Activated CD4-positive, alpha-beta T cell treated with anti-CD3 and anti-CD28 coated beads for 4 hours (primary cell): ENCODE results near the gene MARCO.
"Not testable (repeated sequence)": the region's sequence is repeated elsewhere in the genome, so short reads cannot be mapped to it uniquely, and the experiment has no call there.

Experiments
- DNase-seq, 2 donors: peaks; one replicate each; pipeline ENCODE4 v3.0.0-alpha.2; 2020

Gene MARCO

GRCh38 chr2:119008108-119008507, 66.1 kb downstream of the MARCO start:
- no peak for DNase-seq

GRCh38 chr2:119009110-119009509, 67.1 kb downstream of the MARCO start:
- no peak for DNase-seq

- DNase-seq: no peak
Measured at GRCh38 chr2:119010336-119010735, 68.3 kb downstream of the MARCO start.

- DNase-seq: no peak
Measured at GRCh38 chr2:119011162-119011909, 69.3 kb downstream of the MARCO start.

- no peak for DNase-seq
Measured at GRCh38 chr2:119011910-119012209, 69.9 kb downstream of the MARCO start.

- DNase-seq: no peak
Measured at GRCh38 chr2:119012345-119013301, 70.6 kb downstream of the MARCO start.

GRCh38 chr2:119013671-119014070, 71.7 kb downstream of the MARCO start:
- DNase-seq: no peak

- no peak for DNase-seq
Measured at GRCh38 chr2:119015845-119016244, 73.9 kb downstream of the MARCO start.

GRCh38 chr2:119019521-119019920, 77.5 kb downstream of the MARCO start:
- no peak for DNase-seq

- DNase-seq: no peak
Measured at GRCh38 chr2:119022678-119023077, 80.7 kb downstream of the MARCO start.

GRCh38 chr2:119023534-119023933, 81.5 kb downstream of the MARCO start:
- no peak for DNase-seq

- no peak for DNase-seq
Measured at GRCh38 chr2:119024152-119024551, 82.2 kb downstream of the MARCO start.

GRCh38 chr2:119024568-119024967, 82.6 kb downstream of the MARCO start:
- no peak for DNase-seq

- DNase-seq: no peak
Measured at GRCh38 chr2:119025013-119025412, 83.0 kb downstream of the MARCO start.

GRCh38 chr2:119025762-119026351, 83.9 kb downstream of the MARCO start:
- no peak for DNase-seq

- DNase-seq: no peak
Measured at GRCh38 chr2:119026890-119027289, 84.9 kb downstream of the MARCO start.

- no peak for DNase-seq
Measured at GRCh38 chr2:119028327-119029174, 86.6 kb downstream of the MARCO start.

- no peak for DNase-seq
Measured at GRCh38 chr2:119029297-119029696, 87.3 kb downstream of the MARCO start.

- DNase-seq: not testable (repeated sequence)
Measured at GRCh38 chr2:119037922-119038321, 95.9 kb downstream of the MARCO start.

- DNase-seq: no peak
Measured at GRCh38 chr2:119040730-119041129, 98.7 kb downstream of the MARCO start.
